Mesendoderm (in vitro differentiated cells): Measurements from ENCODE around the gene PHF21A.

Source experiments
- DNase-seq: peaks from one replicate; pipeline ENCODE4 v3.0.0; 2013
- H2AK5ac ChIP-seq: 2 replicates; pipeline ENCODE4 v1.6.1; 2013; ENCODE audit warnings: low read length, inconsistent platforms
- H2BK120ac ChIP-seq: 2 replicates; pipeline ENCODE4 v1.6.1; 2013; ENCODE audit warnings: low read depth, mild to moderate bottlenecking, low read length, moderate library complexity, mixed read lengths
- H2BK15ac ChIP-seq: replicated peaks from 2 replicates; pipeline ENCODE4 v1.6.1; 2013; ENCODE audit warnings: low read depth, mild to moderate bottlenecking, moderate library complexity
- H2BK5ac ChIP-seq: 2 replicates; pipeline ENCODE4 v1.6.1; 2013; ENCODE audit warnings: low read length, inconsistent platforms
- H3K18ac ChIP-seq: 2 replicates; pipeline ENCODE4 v1.6.1; 2013; ENCODE audit warnings: mild to moderate bottlenecking, low read length, mixed read lengths
- H3K23ac ChIP-seq: one replicate; pipeline ENCODE4 v1.6.1; 2013; ENCODE audit warnings: low read length
- H3K27ac ChIP-seq: 2 replicates; pipeline ENCODE4 v1.5.1; 2013; ENCODE audit warnings: low read depth, mild to moderate bottlenecking, inconsistent platforms, low read length, moderate library complexity
- H3K27me3 ChIP-seq: 2 replicates; pipeline ENCODE4 v1.6.1; 2013; ENCODE audit warnings: low read length, control low read depth, mild to moderate bottlenecking, inconsistent platforms; ENCODE audit not compliant: insufficient read depth, poor library complexity
- H3K36me3 ChIP-seq: 2 replicates; pipeline ENCODE4 v1.6.1; 2013; ENCODE audit warnings: low read length, inconsistent platforms; ENCODE audit not compliant: control insufficient read depth, insufficient read depth
- H3K4ac ChIP-seq: one replicate; pipeline ENCODE4 v1.6.1; 2013; ENCODE audit warnings: low read depth, mild to moderate bottlenecking, low read length, moderate library complexity
- H3K4me1 ChIP-seq: 2 replicates; pipeline ENCODE4 v1.6.1; 2013; ENCODE audit warnings: low read depth, low read length, inconsistent platforms; ENCODE audit not compliant: control insufficient read depth
- H3K4me2 ChIP-seq: 2 replicates; pipeline ENCODE4 v1.6.1; 2013; ENCODE audit warnings: low read length
- H3K4me3 ChIP-seq: 2 replicates; pipeline ENCODE4 v1.5.1; 2013; ENCODE audit warnings: mild to moderate bottlenecking, low read length
- H3K56ac ChIP-seq: one replicate; pipeline ENCODE4 v1.6.1; 2013; ENCODE audit warnings: low read length
- H3K79me1 ChIP-seq: 2 replicates; pipeline ENCODE4 v1.6.1; 2013; ENCODE audit warnings: low read length, inconsistent platforms
- H3K79me2 ChIP-seq: 2 replicates; pipeline ENCODE4 v1.6.1; 2013; ENCODE audit warnings: mild to moderate bottlenecking, low read length; ENCODE audit not compliant: control insufficient read depth, insufficient read depth
- H3K9ac ChIP-seq: 2 replicates; pipeline ENCODE4 v1.6.1; 2013; ENCODE audit warnings: low read length, inconsistent platforms
- H4K5ac ChIP-seq: one replicate; pipeline ENCODE4 v1.6.1; 2013; ENCODE audit warnings: low read length
- H4K8ac ChIP-seq: one replicate; pipeline ENCODE4 v1.6.1; 2013; ENCODE audit warnings: low read depth, mild to moderate bottlenecking, control low read depth, low read length, moderate library complexity
- WGBS: extraction: QIAGEN DNeasy Blood & Tissue Kit; methylation state at CpG from one replicate; pipeline ENCODE4 v1.1.7; 2013; ENCODE audit warnings: low lambda C conversion rate, missing lambda C conversion rate; ENCODE audit not compliant: insufficient coverage; ENCODE audit errors: extremely low coverage; 5-methylcytosine and 5-hydroxymethylcytosine counted together

The PHF21A gene

DNA sequence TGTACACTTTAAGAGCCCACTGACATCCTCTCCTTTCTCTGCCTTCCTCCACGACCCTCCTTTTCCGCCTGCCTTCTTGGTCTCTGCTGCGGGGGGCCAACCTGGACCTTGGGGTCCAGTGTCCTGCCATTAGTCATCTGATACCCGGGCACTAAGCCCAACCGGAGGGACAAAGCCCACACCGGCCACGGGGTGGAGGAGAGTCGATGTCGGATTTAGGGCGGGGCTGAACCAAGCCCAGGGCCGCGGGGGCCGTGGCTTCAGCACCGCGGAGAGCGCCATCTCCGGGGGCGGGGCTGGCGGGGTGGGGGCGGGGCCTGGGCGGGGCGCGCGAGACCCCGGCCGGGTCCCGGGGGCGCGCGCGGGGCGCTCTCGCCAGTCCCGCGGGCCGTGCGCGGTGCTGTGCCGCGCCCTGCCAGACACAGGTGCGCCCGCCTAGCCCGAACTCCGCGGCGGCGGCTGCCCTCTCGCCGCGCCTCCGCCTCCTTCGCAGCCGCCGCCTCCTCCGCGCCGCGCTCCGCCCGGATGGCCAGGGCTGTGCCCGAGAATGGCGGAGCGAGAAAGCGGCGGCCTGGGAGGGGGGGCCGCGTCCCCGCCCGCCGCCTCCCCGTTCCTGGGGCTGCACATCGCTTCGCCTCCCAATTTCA, 235.9 kb downstream of the PHF21A start, which contains the start of gene MAPK8IP1:
TSS of gene MAPK8IP1 (plus strand) at position 378 of the 647 bp plus-strand sequence. CDS start at position 548, 170 bp downstream.
- H3K4me2 ChIP-seq, result peak within 1 kb of the TSS; percentile 64
- H3K4me3 ChIP-seq, result peak within 1 kb of the TSS; percentile 47
- H3K36me3 ChIP-seq, result no peaks in the 10 kb centered on the region
- H2BK120ac ChIP-seq, result no peak within 1 kb of the TSS
- H3K56ac ChIP-seq, result peak within 1 kb of the TSS; percentile 73
- H3K27me3 ChIP-seq, result no peaks in the 10 kb centered on the region
- no peak within 1 kb of the TSS for H3K27ac ChIP-seq
- H4K8ac ChIP-seq, result no peak within 1 kb of the TSS
- H4K5ac ChIP-seq, result no peak within 1 kb of the TSS
- H3K18ac ChIP-seq, result no peak within 1 kb of the TSS
- DNase-seq, result peak; percentile 72
- H3K79me2 ChIP-seq, result no peaks in the 10 kb centered on the region
- H3K79me1 ChIP-seq, result no peaks in the 10 kb centered on the region
- H3K4me1 ChIP-seq, result no peaks in the 10 kb centered on the region
- H2AK5ac ChIP-seq, result no peak within 1 kb of the TSS
- no peak within 1 kb of the TSS for H3K23ac ChIP-seq
- peak within 1 kb of the TSS; percentile 54 for H3K9ac ChIP-seq
- no peak within 1 kb of the TSS for H2BK15ac ChIP-seq
- WGBS, result no CpG with 5 or more reads among the region's 73 CpGs
- no peak within 1 kb of the TSS for H3K4ac ChIP-seq
- H2BK5ac ChIP-seq, result no peak within 1 kb of the TSS

DNA sequence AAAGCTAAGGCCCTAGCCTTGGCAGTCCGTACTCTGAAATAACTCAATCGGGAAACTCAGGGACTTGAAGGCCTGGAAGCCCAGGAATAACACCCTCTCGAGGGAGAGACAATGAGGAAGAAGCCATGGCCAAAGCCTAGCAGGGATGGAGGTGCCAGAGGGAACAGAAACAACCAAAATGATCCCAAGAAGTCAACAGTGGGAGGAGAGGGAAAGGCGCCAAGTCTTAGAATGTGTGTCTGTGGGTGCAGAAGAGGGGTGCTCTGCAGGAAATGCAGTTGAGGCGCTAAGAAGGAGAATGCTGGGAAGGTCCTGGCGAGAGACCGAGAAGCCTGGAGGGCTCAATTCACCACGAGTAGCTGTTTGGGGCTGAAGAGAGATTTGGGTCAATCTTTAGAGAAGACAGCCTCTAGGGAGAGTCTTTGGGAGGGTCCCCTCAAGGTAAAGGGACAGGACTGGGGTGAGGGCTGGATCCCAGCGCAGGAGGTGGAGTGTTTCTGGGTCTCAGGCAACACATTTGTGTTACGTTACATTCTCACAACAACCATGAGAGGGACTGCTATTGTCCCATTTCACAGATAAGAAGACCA, 236.6 kb downstream of the PHF21A start:
- Histone ChIP-seq H3K4me3 (no peak overlapping the region), H3K4ac (no peak overlapping the region), H3K4me1 (no peaks in the 10 kb centered on the region), H3K27ac (no peak overlapping the region), H3K23ac (no peak overlapping the region), H3K36me3 (no peaks in the 10 kb centered on the region), H3K56ac (no peak overlapping the region), H2BK5ac (no peak overlapping the region), H2BK120ac (no peak overlapping the region), H3K79me2 (no peaks in the 10 kb centered on the region), H4K5ac (no peak overlapping the region), H4K8ac (no peak overlapping the region), H3K79me1 (no peaks in the 10 kb centered on the region), H3K18ac (no peak overlapping the region), H3K9ac (no peak overlapping the region), H2AK5ac (no peak overlapping the region), H3K27me3 (no peaks in the 10 kb centered on the region), H3K4me2 (no peak overlapping the region), H2BK15ac (no peak overlapping the region)
- no peak for DNase-seq
- no CpG with 5 or more reads among the region's 10 CpGs for WGBS
